HCT116 (cell line): ENCODE results near the gene SNAPC4. TPM values are rescaled to one million over a fixed set of nuclear protein-coding genes. Genes with fewer than 3 reads are reported as not detected.

Experiments
- ATAC-seq: fragments of 200-7000 bp; cut with Tn5 transposase; 2 replicates; pipeline ENCODE4 v1.9.1; 2020; ENCODE audit warnings: mild to moderate bottlenecking, moderate library complexity
- BruUV-seq: library from RNA; stranded (reverse); fragments of 400-500 nt; replicated peaks from 2 replicates; lab custom pipeline; 2021; lab: Mats Ljungman, UMichigan
- CTCF ChIA-PET: fragments of 300-600 bp; sonication (Branson Sonifier 250); formaldehyde crosslinking; loops from one replicate; lab custom pipeline; 2021; ENCODE audit warnings: antibody characterized with exemption; lab: Charles Lee
- POLR2A ChIA-PET: fragments of 300-600, 350-600 bp; sonication (Branson Sonifier 250); formaldehyde crosslinking; loops from one replicate; lab custom pipeline; 2021; ENCODE audit warnings: antibody characterized with exemption; lab: Charles Lee
- RAD21 ChIA-PET, 2 experiments: fragments of 300-600 bp; sonication (Branson Sonifier 250); formaldehyde crosslinking; loops; one replicate each; lab custom pipeline; 2023; ENCODE audit warnings: low total read pairs in 2 of 2; ENCODE audit not compliant: uncharacterized antibody in 2 of 2, unreplicated experiment in 2 of 2, low non-redundant PET in 1 of 2; lab: Charles Lee
- DNase-seq: peaks from one replicate; pipeline ENCODE4 v3.0.0-alpha.2; 2010; ENCODE audit warnings: low read depth, low spot score
- H2AFZ ChIP-seq: fragments of 200-600 bp; shearing (Covaris generic), sonication (generic); 2 replicates; pipeline ENCODE4 v1.6.1; 2017; ENCODE audit warnings: low read depth, mixed run types, mixed read lengths, antibody characterized with exemption, low read length; ENCODE audit not compliant: poor library complexity, severe bottlenecking
- H3K27ac ChIP-seq: 2 replicates; pipeline ENCODE4 v1.5.1; 2012; ENCODE audit warnings: low read depth, low read length
- H3K27me3 ChIP-seq: fragments of 200-600 bp; sonication (generic); 2 replicates; pipeline ENCODE4 v1.6.1; 2016; ENCODE audit warnings: mixed run types, low read length, mixed read lengths; ENCODE audit not compliant: insufficient read depth
- H3K36me3 ChIP-seq, 2 experiments: fragments of 200-500 bp in 1 of 2; fragments of 200-600 bp in 1 of 2; sonication (Bioruptor generic) in 1 of 2; sonication (generic) in 1 of 2; 2 replicates each; pipeline versions ENCODE4 v1.5.1 to v1.6.1; 2014 to 2016; ENCODE audit warnings: low read length in 2 of 2, inconsistent platforms in 1 of 2, mixed read lengths in 1 of 2, mixed run types in 1 of 2; ENCODE audit not compliant: insufficient read depth in 2 of 2, control insufficient read depth in 1 of 2
- H3K4me1 ChIP-seq, 2 experiments: fragments of 200-600 bp in 1 of 2; sonication (generic) in 1 of 2; 2 replicates each; pipeline versions ENCODE4 v1.5.1 to v1.6.1; 2012 to 2017; ENCODE audit warnings: low read length in 2 of 2, inconsistent platforms in 1 of 2, mild to moderate bottlenecking in 1 of 2, mixed read lengths in 1 of 2, mixed run types in 1 of 2, moderate library complexity in 1 of 2; ENCODE audit not compliant: insufficient read depth in 2 of 2, control insufficient read depth in 1 of 2
- H3K4me2 ChIP-seq: fragments of 200-600 bp; sonication (generic); 2 replicates; pipeline ENCODE4 v1.6.1; 2017; ENCODE audit warnings: mixed run types, low read length, mixed read lengths
- H3K4me3 ChIP-seq, 2 experiments: fragments of 200-600 bp in 1 of 2; sonication (generic) in 1 of 2; replicated peaks in 1 of 2; 2 replicates each; pipeline ENCODE4 v1.5.1; 2011 to 2016; ENCODE audit warnings: low read length in 2 of 2, control low read depth in 1 of 2, low read depth in 1 of 2, mild to moderate bottlenecking in 1 of 2, mixed read lengths in 1 of 2, mixed run types in 1 of 2
- H3K79me2 ChIP-seq: fragments of 200-600 bp; sonication (generic); 2 replicates; pipeline ENCODE4 v1.6.1; 2017; ENCODE audit warnings: mild to moderate bottlenecking, mixed run types, low read length, moderate library complexity, mixed read lengths; ENCODE audit not compliant: insufficient read depth
- H3K9ac ChIP-seq: fragments of 200-600 bp; sonication (generic); 2 replicates; pipeline ENCODE4 v1.6.1; 2016; ENCODE audit warnings: low read length, mixed read lengths
- H3K9me2 ChIP-seq: fragments of 200-600 bp; sonication (generic), shearing (Covaris generic); 2 replicates; pipeline ENCODE4 v1.6.1; 2017; ENCODE audit warnings: mixed run types, mild to moderate bottlenecking, moderate library complexity; ENCODE audit not compliant: insufficient read depth
- H3K9me3 ChIP-seq, 2 experiments: fragments of 200-500 bp in 1 of 2; fragments of 200-600 bp in 1 of 2; sonication (Bioruptor generic) in 1 of 2; sonication (generic) in 1 of 2; 2 replicates each; pipeline ENCODE4 v1.6.1; 2014 to 2017; ENCODE audit warnings: low read length in 2 of 2, mixed read lengths in 2 of 2, inconsistent platforms in 1 of 2, low read depth in 1 of 2, mild to moderate bottlenecking in 1 of 2, mixed run types in 1 of 2, moderate library complexity in 1 of 2; ENCODE audit not compliant: control insufficient read depth in 1 of 2, insufficient read depth in 1 of 2
- H4K20me1 ChIP-seq: fragments of 200-600 bp; sonication (generic), shearing (Covaris generic); 2 replicates; pipeline ENCODE4 v1.6.1; 2017; ENCODE audit warnings: mixed run types, mild to moderate bottlenecking, moderate library complexity; ENCODE audit not compliant: insufficient read depth
- CEBPB ChIP-seq: IDR thresholded peaks from 2 replicates; pipeline ENCODE4 v1.6.1; 2012; ENCODE audit warnings: low read depth
- EGR1 ChIP-seq: IDR thresholded peaks from 2 replicates; pipeline ENCODE4 v1.6.1; 2012; ENCODE audit warnings: low read depth
- ELF1 ChIP-seq: IDR thresholded peaks from 2 replicates; pipeline ENCODE4 v1.6.1; 2012; ENCODE audit warnings: low read depth, borderline replicate concordance
- EZH2 ChIP-seq: fragments of 200-600 bp; sonication (generic); IDR thresholded peaks from 2 replicates; pipeline ENCODE4 v1.6.1; 2017; ENCODE audit warnings: antibody characterized with exemption, mixed run types
- EZH2phosphoT487 ChIP-seq: fragments of 200-600 bp; IDR thresholded peaks from 2 replicates; pipeline ENCODE4 v1.6.1; 2018; ENCODE audit warnings: antibody characterized with exemption, borderline replicate concordance
- FOSL1 ChIP-seq: IDR thresholded peaks from 2 replicates; pipeline ENCODE4 v1.6.1; 2012; ENCODE audit warnings: low read depth
- JUND ChIP-seq: IDR thresholded peaks from 2 replicates; pipeline ENCODE4 v1.6.1; 2012
- POLR2A ChIP-seq: IDR thresholded peaks from 2 replicates; pipeline ENCODE4 v1.7.0; 2011; ENCODE audit warnings: borderline replicate concordance; ENCODE audit not compliant: insufficient read depth, insufficient read length; ENCODE audit errors: extremely low read depth
- POLR2AphosphoS5 ChIP-seq: IDR thresholded peaks from 2 replicates; pipeline ENCODE4 v1.6.1; 2011; ENCODE audit warnings: mild to moderate bottlenecking, low read depth, low read length, moderate library complexity
- RAD21 ChIP-seq: IDR thresholded peaks from 2 replicates; pipeline ENCODE4 v1.6.1; 2012; ENCODE audit warnings: low read depth, mild to moderate bottlenecking
- REST ChIP-seq: IDR thresholded peaks from 2 replicates; pipeline ENCODE4 v1.6.1; 2012; ENCODE audit warnings: low read depth
- SIN3A ChIP-seq: IDR thresholded peaks from 2 replicates; pipeline ENCODE4 v1.6.1; 2012; ENCODE audit warnings: low read depth
- SP1 ChIP-seq: IDR thresholded peaks from 2 replicates; pipeline ENCODE4 v1.6.1; 2012; ENCODE audit warnings: low read depth
- SRF ChIP-seq: IDR thresholded peaks from 2 replicates; pipeline ENCODE4 v1.6.1; 2012; ENCODE audit warnings: low read depth
- TCF7L2 ChIP-seq: IDR thresholded peaks from 2 replicates; pipeline ENCODE4 v1.7.0; 2011; ENCODE audit warnings: borderline replicate concordance, inconsistent platforms; ENCODE audit not compliant: insufficient read depth, insufficient read length; ENCODE audit errors: extremely low read depth
- ZBTB33 ChIP-seq: IDR thresholded peaks from 2 replicates; pipeline ENCODE4 v1.6.1; 2011; ENCODE audit warnings: mild to moderate bottlenecking, low read length, moderate library complexity; ENCODE audit not compliant: insufficient replicate concordance; ENCODE audit errors: extremely low read depth
- ZFX ChIP-seq: fragments of 450-650 bp; IDR thresholded peaks from 2 replicates; pipeline ENCODE4 v1.6.1; 2017
- ZNF274 ChIP-seq: fragments of 200-500 bp; sonication (Bioruptor generic); IDR thresholded peaks from 2 replicates; pipeline ENCODE4 v1.6.1; 2014; ENCODE audit warnings: mild to moderate bottlenecking, low read depth, low read length, inconsistent platforms
- intact Hi-C: fragments of 100-400 bp; cut with micrococcal nuclease; formaldehyde crosslinking; loops from 2 replicates; pipeline ENCODE4 v1.10.0; 2022
- total RNA-seq: library from RNA; stranded (reverse); gene quantifications from one replicate; pipeline ENCODE4 v1.2.1, GENCODE V29; 2021; ENCODE audit not compliant: unreplicated experiment
- TF ChIP-seq, protein P1 (sequence below): IDR thresholded peaks from 2 replicates; pipeline ENCODE4 v1.6.1; 2012

SNAPC4 gene
- total RNA-seq, 1 experiment from 2014 or later, result 20.4 TPM

GRCh38 chr9:136391737-136392537 lies 8.0 kb downstream of the SNAPC4 start:
- Histone ChIP-seq H3K9ac (no peak overlapping the region), H3K27me3 (no peaks in the 10 kb centered on the region), H3K27ac (no peak overlapping the region), H3K4me2 (no peak overlapping the region), H3K4me3 (no peak overlapping the region), H3K9me3 (no peaks in the 10 kb centered on the region)
- POLR2A ChIA-PET, result no interaction called here
- TF ChIP-seq JUND (no peak), CEBPB (no peak), EGR1 (no peak), EZH2phosphoT487 (no peak), ZBTB33 (no peak), RAD21 (no peak), EZH2 (no peak), ZFX (no peak), POLR2AphosphoS5 (no peak), SP1 (no peak), REST (no peak), ZNF274 (no peak), FOSL1 (no peak), ELF1 (no peak), SRF (no peak), SIN3A (no peak), TCF7L2 (no peak), POLR2A (no peak)
- TF ChIP-seq, protein P1, sequence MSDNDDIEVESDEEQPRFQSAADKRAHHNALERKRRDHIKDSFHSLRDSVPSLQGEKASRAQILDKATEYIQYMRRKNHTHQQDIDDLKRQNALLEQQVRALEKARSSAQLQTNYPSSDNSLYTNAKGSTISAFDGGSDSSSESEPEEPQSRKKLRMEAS, result no peak
- TF ChIP-seq, all 23 proteins: peak for 0
- no TSS peak for BruUV-seq
- H3K9me2 ChIP-seq, result no peaks in the 10 kb centered on the region
- H3K4me1 ChIP-seq, result no peaks in the 10 kb centered on the region
- no peak overlapping the region for H2AFZ ChIP-seq
- peaks cover 33% of the 10 kb centered on the region; the same call in 1 of the 2 replicates for H3K79me2 ChIP-seq
- ATAC-seq (no peak), DNase-seq (no peak)
- intact Hi-C loops, result no loop called here
- no peaks in the 10 kb centered on the region for H4K20me1 ChIP-seq
- H3K36me3 ChIP-seq, result peaks cover 50 to 66% of the 10 kb centered on the region in 2 experiments
- ChIA-PET RAD21 (no interaction called here), CTCF (no interaction called here)
